Astrocyte (in vitro differentiated cells and primary cell): ENCODE measurements around the gene C12orf42. TPM values are rescaled to one million over a fixed set of nuclear protein-coding genes. Genes with fewer than 3 reads are reported as not detected.

ENCODE experiments used
- DNase-seq: peaks from one replicate; pipeline ENCODE4 v3.0.0-alpha.2; 2010; ENCODE audit warnings: low read depth
- FAIRE-seq: peaks from 2 replicates; lab custom pipeline; 2011; peaks lifted over from hg19 to GRCh38; lab: Jason Lieb, UNC
- H2AFZ ChIP-seq: 2 replicates; pipeline ENCODE4 v1.6.0; 2012; ENCODE audit warnings: low read depth, low read length, inconsistent platforms
- H3K27ac ChIP-seq: 2 replicates; pipeline ENCODE4 v1.5.1; 2011; ENCODE audit warnings: low read depth, low read length, inconsistent platforms
- H3K27me3 ChIP-seq: 2 replicates; pipeline ENCODE4 v1.6.0; 2011; ENCODE audit warnings: low read length, inconsistent platforms; ENCODE audit not compliant: insufficient read depth
- H3K36me3 ChIP-seq: 2 replicates; pipeline ENCODE4 v1.5.1; 2011; ENCODE audit warnings: low read length, inconsistent platforms; ENCODE audit not compliant: insufficient read depth
- H3K4me1 ChIP-seq: 2 replicates; pipeline ENCODE4 v1.5.1; 2011; ENCODE audit warnings: low read length, inconsistent platforms; ENCODE audit not compliant: insufficient read depth
- H3K4me2 ChIP-seq: 2 replicates; pipeline ENCODE4 v1.6.0; 2012; ENCODE audit warnings: low read length, inconsistent platforms
- H3K4me3 ChIP-seq: 2 replicates; pipeline ENCODE4 v1.5.1; 2011; ENCODE audit warnings: low read depth, mild to moderate bottlenecking, low read length, inconsistent platforms; ENCODE audit not compliant: insufficient read depth
- H3K79me2 ChIP-seq: 2 replicates; pipeline ENCODE4 v1.6.0; 2012; ENCODE audit warnings: mild to moderate bottlenecking, low read length, inconsistent platforms; ENCODE audit not compliant: insufficient read depth
- H3K9ac ChIP-seq: 2 replicates; pipeline ENCODE4 v1.6.0; 2012; ENCODE audit warnings: mild to moderate bottlenecking, low read length, inconsistent platforms
- H3K9me3 ChIP-seq: 2 replicates; pipeline ENCODE4 v1.5.1; 2012; ENCODE audit warnings: low read depth, mild to moderate bottlenecking, low read length, inconsistent platforms; ENCODE audit not compliant: insufficient read depth
- H4K20me1 ChIP-seq: 2 replicates; pipeline ENCODE4 v1.6.0; 2012; ENCODE audit warnings: low read length, inconsistent platforms; ENCODE audit not compliant: insufficient read depth
- H3K27ac Mint-ChIP-seq: one replicate; pipeline ENCODE4 v1.8.0; 2021; ENCODE audit warnings: mild to moderate bottlenecking, mixed read lengths; ENCODE audit not compliant: unreplicated experiment
- H3K27me3 Mint-ChIP-seq: one replicate; pipeline ENCODE4 v1.8.0; 2021; ENCODE audit warnings: low read depth, mixed read lengths; ENCODE audit not compliant: unreplicated experiment
- H3K36me3 Mint-ChIP-seq: one replicate; pipeline ENCODE4 v1.8.0; 2021; ENCODE audit warnings: low read depth, mixed read lengths; ENCODE audit not compliant: unreplicated experiment
- H3K4me1 Mint-ChIP-seq: one replicate; pipeline ENCODE4 v1.8.0; 2021; ENCODE audit warnings: low read depth, mixed read lengths; ENCODE audit not compliant: unreplicated experiment
- H3K4me3 Mint-ChIP-seq: one replicate; pipeline ENCODE4 v1.8.0; 2021; ENCODE audit warnings: mild to moderate bottlenecking, moderate library complexity, mixed read lengths; ENCODE audit not compliant: unreplicated experiment
- H3K9me3 Mint-ChIP-seq: one replicate; pipeline ENCODE4 v1.8.0; 2021; ENCODE audit warnings: mild to moderate bottlenecking, mixed read lengths; ENCODE audit not compliant: unreplicated experiment
- CTCF ChIP-seq: IDR thresholded peaks from 2 replicates; pipeline ENCODE4 v1.5.1; 2011; ENCODE audit warnings: low read depth, mild to moderate bottlenecking, inconsistent platforms, low read length, moderate library complexity; ENCODE audit not compliant: insufficient read depth
- EZH2 ChIP-seq: IDR thresholded peaks from 2 replicates; pipeline ENCODE4 v1.6.1; 2012; ENCODE audit warnings: mild to moderate bottlenecking, low read length, inconsistent platforms; ENCODE audit not compliant: insufficient read depth
- total RNA-seq: library from RNA; stranded (reverse); gene quantifications from 2 replicates; pipeline ENCODE4 v1.2.1, GENCODE V29; 2021

Gene C12orf42
- total RNA-seq, 1 donor from 2014 or later, result not detected

GRCh38 chr12:103368167-103368566 lies 127.6 kb downstream of the C12orf42 start:
- Mint-ChIP-seq H3K9me3 (peaks cover 2% of the 10 kb centered on the region), H3K27me3 (no peaks in the 10 kb centered on the region), H3K36me3 (peaks cover 2% of the 10 kb centered on the region), H3K4me3 (no peak overlapping the region), H3K4me1 (no peaks in the 10 kb centered on the region), H3K27ac (no peak overlapping the region)
- no peak overlapping the region for H2AFZ ChIP-seq
- FAIRE-seq (no peak), DNase-seq (no peak)
- no peak overlapping the region for H3K9ac ChIP-seq
- H3K27ac ChIP-seq, result no peak overlapping the region
- H4K20me1 ChIP-seq, result no peaks in the 10 kb centered on the region
- no peak overlapping the region for H3K4me2 ChIP-seq
- no peak for TF ChIP-seq CTCF
- no peak for TF ChIP-seq EZH2
- H3K79me2 ChIP-seq, result no peaks in the 10 kb centered on the region
- H3K27me3 ChIP-seq, result no peaks in the 10 kb centered on the region
- H3K9me3 ChIP-seq, result no peaks in the 10 kb centered on the region
- no peaks in the 10 kb centered on the region for H3K36me3 ChIP-seq
- no peak overlapping the region for H3K4me3 ChIP-seq
- H3K4me1 ChIP-seq, result no peaks in the 10 kb centered on the region

GRCh38 chr12:103354403-103354802 lies 141.4 kb downstream of the C12orf42 start:
- Histone ChIP-seq H3K4me1 (no peaks in the 10 kb centered on the region), H3K27ac (no peak overlapping the region), H3K79me2 (no peaks in the 10 kb centered on the region), H3K4me2 (no peak overlapping the region), H2AFZ (no peak overlapping the region), H3K4me3 (no peak overlapping the region), H3K27me3 (no peaks in the 10 kb centered on the region), H4K20me1 (no peaks in the 10 kb centered on the region), H3K36me3 (no peaks in the 10 kb centered on the region), H3K9me3 (no peaks in the 10 kb centered on the region), H3K9ac (no peak overlapping the region)
- Mint-ChIP-seq H3K36me3 (no peaks in the 10 kb centered on the region), H3K4me1 (peaks cover 2% of the 10 kb centered on the region), H3K9me3 (no peaks in the 10 kb centered on the region), H3K4me3 (no peak overlapping the region), H3K27ac (no peak overlapping the region), H3K27me3 (no peaks in the 10 kb centered on the region)
- FAIRE-seq, result no peak
- no peak for DNase-seq
- no peak for TF ChIP-seq EZH2
- TF ChIP-seq CTCF, result no peak

DNA sequence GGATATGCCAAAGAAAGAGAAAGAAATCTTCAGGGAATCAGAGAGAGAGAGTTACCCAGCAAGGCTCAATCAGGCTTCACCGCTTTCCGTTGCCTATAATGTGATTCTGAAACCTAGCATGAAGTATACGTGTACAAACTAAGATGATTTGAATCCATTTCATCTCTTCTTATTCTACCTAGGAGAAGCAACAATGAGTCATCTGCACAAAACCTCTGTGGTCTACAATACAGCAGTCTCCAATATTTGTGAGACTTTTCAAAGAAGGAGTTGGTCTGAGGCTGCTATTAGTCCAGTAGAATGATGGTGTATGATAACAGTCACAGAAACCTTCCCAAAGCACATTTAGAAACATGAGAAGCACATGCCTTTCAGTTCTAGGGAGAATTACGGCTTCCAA lies 141.9 kb downstream of the C12orf42 start:
- Histone ChIP-seq H3K4me3 (no peak overlapping the region), H3K4me2 (no peak overlapping the region), H3K9me3 (no peaks in the 10 kb centered on the region), H4K20me1 (no peaks in the 10 kb centered on the region), H3K27me3 (no peaks in the 10 kb centered on the region), H3K27ac (no peak overlapping the region), H3K4me1 (no peaks in the 10 kb centered on the region), H3K9ac (no peak overlapping the region), H2AFZ (no peak overlapping the region), H3K36me3 (no peaks in the 10 kb centered on the region), H3K79me2 (no peaks in the 10 kb centered on the region)
- DNase-seq, result no peak
- H3K27ac Mint-ChIP-seq, result no peak overlapping the region
- no peaks in the 10 kb centered on the region for H3K36me3 Mint-ChIP-seq
- FAIRE-seq, result no peak
- H3K27me3 Mint-ChIP-seq, result no peaks in the 10 kb centered on the region
- H3K4me3 Mint-ChIP-seq, result no peak overlapping the region
- peaks cover 2% of the 10 kb centered on the region for H3K4me1 Mint-ChIP-seq
- H3K9me3 Mint-ChIP-seq, result no peaks in the 10 kb centered on the region
- no peak for TF ChIP-seq CTCF
- no peak for TF ChIP-seq EZH2
